HEK293 (cell line): Measurements from ENCODE around the gene CD96.

Source experiments
- PATZ1 ChIP-seq: fragments of 450-650 bp; formaldehyde crosslinking; IDR thresholded peaks from 2 replicates; pipeline ENCODE4 v1.5.1; 2016; ENCODE audit warnings: missing biosample characterization, missing genetic modification characterization
- ZNF398 ChIP-seq: fragments of 450-650 bp; formaldehyde crosslinking; IDR thresholded peaks from 2 replicates; pipeline ENCODE4 v1.5.1; 2017; ENCODE audit warnings: missing biosample characterization, missing genetic modification characterization

GRCh38 chr3:111662907-111663306, 120.9 kb downstream of the CD96 start:
- TF ChIP-seq ZNF398 (no peak), PATZ1 (tag by site-specific recombination) (no peak)
